ENCODE data around the gene MATN1. TPM values are rescaled to one million over a fixed set of nuclear protein-coding genes. Genes with fewer than 3 reads are reported as not detected.

The MATN1 gene
- total RNA-seq, 2 donors from 2014 or later = not detected

GRCh38 chr1:30675289-30675688, 48.1 kb downstream of the MATN1 start:
- Mint-ChIP-seq H3K9me3 (peaks cover 16% of the 10 kb centered on the region), H3K27ac (no peak overlapping the region), H3K4me1 (no peaks in the 10 kb centered on the region), H3K4me3 (no peak overlapping the region), H3K36me3 (ENCODE audit: low read depth) (no peaks in the 10 kb centered on the region), H3K27me3 (ENCODE audit: insufficient read depth) (no peaks in the 10 kb centered on the region)
- TF ChIP-seq, protein P1, sequence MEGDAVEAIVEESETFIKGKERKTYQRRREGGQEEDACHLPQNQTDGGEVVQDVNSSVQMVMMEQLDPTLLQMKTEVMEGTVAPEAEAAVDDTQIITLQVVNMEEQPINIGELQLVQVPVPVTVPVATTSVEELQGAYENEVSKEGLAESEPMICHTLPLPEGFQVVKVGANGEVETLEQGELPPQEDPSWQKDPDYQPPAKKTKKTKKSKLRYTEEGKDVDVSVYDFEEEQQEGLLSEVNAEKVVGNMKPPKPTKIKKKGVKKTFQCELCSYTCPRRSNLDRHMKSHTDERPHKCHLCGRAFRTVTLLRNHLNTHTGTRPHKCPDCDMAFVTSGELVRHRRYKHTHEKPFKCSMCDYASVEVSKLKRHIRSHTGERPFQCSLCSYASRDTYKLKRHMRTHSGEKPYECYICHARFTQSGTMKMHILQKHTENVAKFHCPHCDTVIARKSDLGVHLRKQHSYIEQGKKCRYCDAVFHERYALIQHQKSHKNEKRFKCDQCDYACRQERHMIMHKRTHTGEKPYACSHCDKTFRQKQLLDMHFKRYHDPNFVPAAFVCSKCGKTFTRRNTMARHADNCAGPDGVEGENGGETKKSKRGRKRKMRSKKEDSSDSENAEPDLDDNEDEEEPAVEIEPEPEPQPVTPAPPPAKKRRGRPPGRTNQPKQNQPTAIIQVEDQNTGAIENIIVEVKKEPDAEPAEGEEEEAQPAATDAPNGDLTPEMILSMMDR (conservative IDR thresholded peaks at IDR 0.05) = no peak
- H3K4me1 ChIP-seq (ENCODE audit: control insufficient read depth, insufficient read depth, low read length) = no peaks in the 10 kb centered on the region
- no peak overlapping the region for H3K27ac ChIP-seq (ENCODE audit: low read depth, low read length)
- 94% methylated on average over 2 of the region's 2 CpGs for WGBS, 2 experiments (ENCODE audit: insufficient coverage in 1 of 2, insufficient read length in 1 of 2)
- no peaks in the 10 kb centered on the region for H3K36me3 ChIP-seq (ENCODE audit: control insufficient read depth, insufficient read depth, low read length)
- peaks cover 26% of the 10 kb centered on the region for H3K9me3 ChIP-seq (ENCODE audit: control insufficient read depth, low read length)
- no peak overlapping the region for H3K4me3 ChIP-seq (ENCODE audit: low read length)
- no peak overlapping the region for H3K9ac ChIP-seq (ENCODE audit: extremely low read depth, low read length, poor library complexity, severe bottlenecking)
- no peak for DNase-seq
- no peaks in the 10 kb centered on the region for H3K27me3 ChIP-seq (ENCODE audit: control insufficient read depth, insufficient read depth, low read length, poor library complexity, severe bottlenecking)

DNA sequence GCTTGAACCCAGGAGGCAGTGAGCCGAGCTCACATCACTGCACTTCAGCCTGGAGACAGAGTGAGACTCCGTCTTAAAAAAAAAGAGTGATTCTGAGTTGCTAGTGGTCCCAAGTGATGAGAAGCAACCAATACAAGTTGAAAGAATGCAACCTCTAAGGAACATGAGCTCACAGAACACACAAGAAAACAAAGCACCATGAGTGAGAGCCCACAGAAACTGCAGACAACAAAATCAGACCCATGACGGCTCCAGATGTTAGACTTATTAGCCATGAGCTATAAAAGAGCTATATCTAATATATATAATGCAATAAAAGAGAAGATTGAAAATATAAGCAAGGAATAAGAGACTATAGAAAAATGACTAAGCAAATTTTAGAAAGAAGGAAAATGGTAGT, 50.0 kb downstream of the MATN1 start:
- WGBS, 2 experiments (ENCODE audit: insufficient coverage in 1 of 2, insufficient read length in 1 of 2) = 95 to 100% methylated on average over 1 to 3 of the region's 3 CpGs
- H3K27ac ChIP-seq (ENCODE audit: low read depth, low read length) = no peak overlapping the region
- no peaks in the 10 kb centered on the region for H3K4me1 ChIP-seq (ENCODE audit: control insufficient read depth, insufficient read depth, low read length)
- no peak overlapping the region for H3K4me3 ChIP-seq (ENCODE audit: low read length)
- no peak overlapping the region for H3K9ac ChIP-seq (ENCODE audit: extremely low read depth, low read length, poor library complexity, severe bottlenecking)
- peaks cover 14% of the 10 kb centered on the region for H3K9me3 ChIP-seq (ENCODE audit: control insufficient read depth, low read length)
- Mint-ChIP-seq H3K4me3 (no peak overlapping the region), H3K9me3 (peaks cover 7% of the 10 kb centered on the region), H3K27ac (no peak overlapping the region), H3K4me1 (no peaks in the 10 kb centered on the region), H3K36me3 (ENCODE audit: low read depth) (no peaks in the 10 kb centered on the region), H3K27me3 (ENCODE audit: insufficient read depth) (no peaks in the 10 kb centered on the region)
- DNase-seq = no peak
- no peaks in the 10 kb centered on the region for H3K27me3 ChIP-seq (ENCODE audit: control insufficient read depth, insufficient read depth, low read length, poor library complexity, severe bottlenecking)
- TF ChIP-seq, protein P1 (conservative IDR thresholded peaks at IDR 0.05) = no peak
- H3K36me3 ChIP-seq (ENCODE audit: control insufficient read depth, insufficient read depth, low read length) = no peaks in the 10 kb centered on the region

DNA sequence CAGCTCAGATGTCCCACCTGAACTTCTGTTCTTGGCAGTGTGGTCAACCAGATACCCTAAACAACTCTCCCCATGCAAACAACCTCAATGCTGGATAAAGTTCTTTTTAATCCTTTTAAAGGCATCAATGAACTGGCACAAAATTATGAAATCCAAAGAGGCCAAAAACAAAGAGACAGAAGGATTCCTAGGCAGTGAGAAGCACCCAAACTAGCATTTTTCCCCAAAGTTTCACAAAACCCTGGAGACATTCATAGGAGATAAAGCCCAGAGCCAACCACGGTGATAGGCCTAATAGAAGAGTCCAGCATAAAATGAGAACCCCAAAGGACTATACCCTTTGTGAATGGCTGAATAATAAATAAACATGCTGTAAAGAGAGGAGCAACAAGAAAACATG, 50.7 kb downstream of the MATN1 start:
- DNase-seq = no peak
- Histone ChIP-seq H3K9ac (ENCODE audit: extremely low read depth, low read length, poor library complexity, severe bottlenecking) (no peak overlapping the region), H3K9me3 (ENCODE audit: control insufficient read depth, low read length) (peaks cover 14% of the 10 kb centered on the region), H3K4me1 (ENCODE audit: control insufficient read depth, insufficient read depth, low read length) (no peaks in the 10 kb centered on the region), H3K27me3 (ENCODE audit: control insufficient read depth, insufficient read depth, low read length, poor library complexity, severe bottlenecking) (no peaks in the 10 kb centered on the region), H3K4me3 (ENCODE audit: low read length) (no peak overlapping the region), H3K36me3 (ENCODE audit: control insufficient read depth, insufficient read depth, low read length) (no peaks in the 10 kb centered on the region), H3K27ac (ENCODE audit: low read depth, low read length) (no peak overlapping the region)
- Mint-ChIP-seq H3K27me3 (ENCODE audit: insufficient read depth) (no peaks in the 10 kb centered on the region), H3K4me1 (no peaks in the 10 kb centered on the region), H3K27ac (no peak overlapping the region), H3K4me3 (no peak overlapping the region), H3K9me3 (peaks cover 7% of the 10 kb centered on the region), H3K36me3 (ENCODE audit: low read depth) (no peaks in the 10 kb centered on the region)
- TF ChIP-seq, protein P1 (conservative IDR thresholded peaks at IDR 0.05) = no peak
- 88 to 100% methylated on average over 1 of the region's 1 CpG for WGBS, 2 experiments (ENCODE audit: insufficient coverage in 1 of 2, insufficient read length in 1 of 2)
